C4-2B (cell line): ENCODE data around the gene COX17.
"Not testable (repeated sequence)": the region's sequence is repeated elsewhere in the genome, so short reads cannot be mapped to it uniquely, and the experiment has no call there.

Experiments used
- H3K27ac ChIP-seq: fragments of 450-650 bp; 2 replicates; pipeline ENCODE4 v1.5.1; 2017
- ZFX ChIP-seq: fragments of 450-650 bp; IDR thresholded peaks from 2 replicates; pipeline ENCODE4 v1.6.1; 2017
- TF ChIP-seq, protein P1 (sequence below): fragments of 450-650 bp; conservative IDR thresholded peaks from 2 replicates; pipeline ENCODE4 v1.5.1; 2017; ENCODE audit warnings: mild to moderate bottlenecking

COX17 gene

DNA sequence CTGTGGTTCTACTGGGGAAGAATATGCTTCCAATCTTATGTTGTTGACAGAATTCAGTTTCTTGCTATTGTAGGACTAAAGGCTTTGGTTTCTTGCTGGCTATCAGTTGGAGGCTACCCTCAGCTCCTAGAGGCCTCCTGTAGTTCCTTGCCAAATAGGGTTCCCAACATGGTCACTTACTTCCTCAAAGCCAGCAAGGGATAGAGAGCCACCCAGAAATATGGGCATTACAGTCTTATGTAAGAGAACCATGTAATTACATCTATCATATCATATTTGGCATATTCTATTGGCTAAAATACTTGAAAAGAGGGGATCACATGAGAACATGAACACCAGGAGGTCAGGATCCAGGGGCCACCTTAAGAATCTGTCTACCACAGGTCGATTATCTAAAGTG is 6.2 kb upstream of the COX17 start:
- no peak overlapping the region for H3K27ac ChIP-seq
- TF ChIP-seq, protein P1, sequence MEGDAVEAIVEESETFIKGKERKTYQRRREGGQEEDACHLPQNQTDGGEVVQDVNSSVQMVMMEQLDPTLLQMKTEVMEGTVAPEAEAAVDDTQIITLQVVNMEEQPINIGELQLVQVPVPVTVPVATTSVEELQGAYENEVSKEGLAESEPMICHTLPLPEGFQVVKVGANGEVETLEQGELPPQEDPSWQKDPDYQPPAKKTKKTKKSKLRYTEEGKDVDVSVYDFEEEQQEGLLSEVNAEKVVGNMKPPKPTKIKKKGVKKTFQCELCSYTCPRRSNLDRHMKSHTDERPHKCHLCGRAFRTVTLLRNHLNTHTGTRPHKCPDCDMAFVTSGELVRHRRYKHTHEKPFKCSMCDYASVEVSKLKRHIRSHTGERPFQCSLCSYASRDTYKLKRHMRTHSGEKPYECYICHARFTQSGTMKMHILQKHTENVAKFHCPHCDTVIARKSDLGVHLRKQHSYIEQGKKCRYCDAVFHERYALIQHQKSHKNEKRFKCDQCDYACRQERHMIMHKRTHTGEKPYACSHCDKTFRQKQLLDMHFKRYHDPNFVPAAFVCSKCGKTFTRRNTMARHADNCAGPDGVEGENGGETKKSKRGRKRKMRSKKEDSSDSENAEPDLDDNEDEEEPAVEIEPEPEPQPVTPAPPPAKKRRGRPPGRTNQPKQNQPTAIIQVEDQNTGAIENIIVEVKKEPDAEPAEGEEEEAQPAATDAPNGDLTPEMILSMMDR, result no peak
- no peak for TF ChIP-seq ZFX

GRCh38 chr3:119681279-119681678 is 4.1 kb upstream of the COX17 start:
- no peak overlapping the region for H3K27ac ChIP-seq
- TF ChIP-seq ZFX, result no peak
- TF ChIP-seq, protein P1, result peak; percentile 82

DNA sequence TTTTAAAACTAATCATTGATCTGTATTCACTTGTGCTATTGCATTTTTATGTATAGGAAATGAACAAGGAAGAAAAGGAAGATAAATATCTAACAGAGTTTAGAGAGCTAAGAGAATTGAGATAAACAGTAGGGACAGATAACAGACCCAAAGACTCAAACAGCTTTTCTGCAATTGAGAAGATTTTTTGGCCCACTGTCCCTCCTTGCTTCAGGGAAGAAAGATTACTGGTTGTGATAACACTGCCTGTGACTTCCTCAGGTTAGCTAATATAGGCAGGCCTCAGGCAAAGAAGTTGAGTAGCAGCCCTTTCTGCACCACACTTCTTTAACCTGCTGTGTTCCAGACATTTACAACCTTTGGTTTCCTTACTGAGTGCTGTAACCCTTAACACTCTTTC is 2.7 kb upstream of the COX17 start:
- no peak for TF ChIP-seq ZFX
- TF ChIP-seq, protein P1, result no peak
- no peak overlapping the region for H3K27ac ChIP-seq

DNA sequence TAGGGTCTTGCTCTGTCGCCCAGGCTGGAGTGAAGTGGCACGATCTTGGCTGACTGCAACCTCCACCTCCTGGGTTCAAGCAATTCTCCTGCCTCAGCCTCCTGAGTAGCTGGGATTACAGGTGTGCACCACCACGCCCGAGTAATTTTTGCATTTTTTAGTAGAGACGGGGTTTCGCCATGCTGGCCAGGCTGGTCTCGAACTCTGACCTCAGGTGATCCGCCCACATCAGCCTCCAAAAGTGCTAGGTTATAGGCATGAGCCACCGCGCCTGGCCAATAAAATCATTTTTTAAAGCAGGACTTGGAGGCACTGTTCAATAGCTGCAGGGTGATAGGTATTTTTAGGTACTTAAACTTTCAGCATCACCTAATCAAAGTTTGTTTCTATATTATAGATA is 1.0 kb upstream of the COX17 start:
- not testable (repeated sequence) for H3K27ac ChIP-seq

DNA sequence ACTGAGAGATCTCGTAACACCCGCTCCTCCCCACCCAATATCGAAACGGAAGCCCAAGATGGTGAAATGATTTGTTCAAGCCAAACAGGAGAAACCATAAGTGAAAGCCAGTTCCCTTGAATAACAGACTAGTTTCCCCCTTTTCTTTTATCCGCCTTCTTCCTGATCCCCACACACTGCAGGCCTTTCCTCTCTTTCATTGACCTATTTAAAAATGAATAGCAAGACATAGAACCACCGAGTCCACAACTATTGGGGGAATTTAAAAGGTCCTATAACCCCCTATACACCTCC is 382 bp upstream of the COX17 start:
- H3K27ac ChIP-seq, result peak overlapping the region; percentile 95
- TF ChIP-seq, protein P1, result no peak
- no peak for TF ChIP-seq ZFX

DNA sequence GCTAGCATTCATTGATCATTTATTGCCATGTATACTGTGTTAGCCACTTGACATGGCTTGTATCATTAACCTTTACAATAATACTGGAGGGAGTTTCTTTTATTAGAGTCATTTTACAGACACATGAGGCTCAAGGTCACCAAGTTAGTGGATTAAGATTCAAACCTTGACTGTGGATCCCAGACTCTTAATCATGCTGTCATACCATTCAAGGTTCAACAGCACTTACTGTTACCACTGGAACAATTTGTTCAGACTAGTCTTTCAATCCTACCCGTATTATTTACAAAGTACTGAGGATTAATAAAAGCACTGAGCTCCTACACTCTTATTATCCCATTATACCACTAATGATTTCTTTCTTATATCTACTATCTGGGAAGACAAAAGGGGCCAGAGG is 1.2 kb downstream of the COX17 start:
- no peak overlapping the region for H3K27ac ChIP-seq
- TF ChIP-seq, protein P1, result no peak
- no peak for TF ChIP-seq ZFX

DNA sequence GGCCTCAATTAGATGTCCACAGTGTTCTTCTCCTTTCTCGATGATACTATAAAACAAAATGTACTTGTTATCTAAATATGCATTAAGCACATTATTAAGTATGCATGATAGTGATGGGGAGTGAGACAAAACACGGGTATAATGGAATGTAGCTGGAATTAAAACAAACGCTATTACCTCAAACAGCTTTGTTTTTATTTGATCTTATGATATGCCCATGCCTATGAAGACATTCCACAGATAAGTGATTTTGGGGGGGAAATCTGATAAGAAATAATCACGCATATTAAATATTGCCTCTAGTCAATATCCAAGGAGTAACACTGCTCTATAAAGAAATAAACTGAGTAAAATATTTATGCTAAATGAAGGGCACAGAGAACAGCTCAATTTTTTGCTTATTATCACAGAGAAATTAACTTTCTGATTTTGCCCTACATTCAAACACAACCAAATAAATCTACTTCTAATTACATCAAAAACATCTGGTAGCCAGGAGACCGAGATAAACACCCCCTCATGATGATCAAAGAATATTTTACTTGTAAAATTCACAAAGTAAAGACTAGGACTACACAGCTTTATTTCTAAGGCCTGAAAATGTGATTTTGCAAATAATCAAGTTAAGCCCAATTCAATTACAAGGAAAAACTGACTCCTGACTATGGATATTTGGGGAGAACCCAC is 1.9 kb downstream of the COX17 start:
- H3K27ac ChIP-seq, result no peak overlapping the region
- TF ChIP-seq ZFX, result no peak
- TF ChIP-seq, protein P1, result no peak

DNA sequence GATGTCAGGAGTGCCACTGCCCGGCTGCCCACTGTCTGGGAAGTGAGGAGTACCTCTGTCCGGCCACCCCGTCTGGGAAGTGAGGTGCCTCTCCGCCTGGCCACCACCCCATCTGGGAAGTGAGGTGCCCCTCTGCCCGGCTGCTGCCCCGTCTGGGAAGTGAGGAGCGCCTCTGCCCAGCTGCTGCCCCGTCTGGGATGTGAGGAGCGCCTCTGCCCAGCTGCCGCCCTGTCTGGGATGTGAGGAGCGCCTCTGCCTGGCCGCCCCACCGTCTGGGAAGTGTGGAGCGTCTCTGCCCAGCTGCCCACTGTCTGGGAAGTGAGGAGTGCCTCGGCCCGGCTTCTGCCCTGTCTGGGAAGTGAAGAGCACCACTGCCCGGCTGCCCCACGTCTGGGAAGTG is 3.3 kb downstream of the COX17 start:
- no peak overlapping the region for H3K27ac ChIP-seq
- no peak for TF ChIP-seq ZFX
- TF ChIP-seq, protein P1, result no peak
